ENCODE results near the gene FFAR4. TPM values are rescaled to one million over a fixed set of nuclear protein-coding genes. Genes with fewer than 3 reads are reported as not detected.

FFAR4 gene
- total RNA-seq, 2 donors from 2014 or later = not detected

DNA sequence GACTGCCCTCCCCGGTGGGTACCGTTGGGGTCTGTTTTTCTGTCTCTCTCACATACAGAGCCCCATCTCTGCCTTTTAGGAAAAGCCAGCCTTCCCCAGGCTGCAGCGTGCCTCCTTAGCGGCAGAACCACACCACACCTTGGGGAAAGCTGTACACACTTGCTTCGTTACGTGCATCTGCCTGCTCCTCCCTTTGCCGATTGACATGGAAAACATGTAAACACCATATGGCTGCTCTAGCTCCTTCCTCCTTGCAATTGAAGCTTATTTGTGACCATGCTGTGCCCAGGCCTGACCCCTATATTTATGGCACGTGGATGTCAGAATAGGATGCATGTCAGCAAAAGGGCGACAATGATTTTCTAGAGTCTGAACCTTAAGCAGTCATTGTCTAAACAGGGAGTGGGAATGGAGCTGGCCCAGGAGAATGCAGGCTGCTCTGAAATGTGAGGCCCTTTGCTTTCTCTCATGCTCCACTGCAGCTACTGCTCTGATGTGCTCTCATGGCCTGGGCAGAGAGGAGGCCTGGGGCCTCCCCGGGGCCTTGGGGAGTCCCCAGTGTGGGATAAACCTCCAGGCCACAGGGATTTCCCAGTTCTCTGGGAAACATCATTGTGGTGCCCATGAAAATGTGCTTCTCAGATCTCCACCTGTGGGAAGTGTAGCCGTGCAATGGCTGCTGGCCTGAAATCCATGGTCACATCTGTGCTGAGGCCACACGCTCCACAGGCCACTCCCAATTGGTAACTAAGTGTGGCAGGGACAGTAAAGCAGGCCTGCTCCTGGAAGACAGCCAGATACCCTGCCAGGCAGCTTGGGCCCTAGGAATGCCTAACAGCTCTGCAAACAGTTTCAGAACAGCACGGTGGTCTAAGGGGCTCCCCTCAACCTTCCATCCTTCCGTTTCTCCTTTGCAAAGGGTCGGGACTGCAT, 64.4 kb downstream of the FFAR4 start:
- no peaks in the 10 kb centered on the region for H3K9me3 Mint-ChIP-seq
- ATAC-seq (replicated peaks) = no peak
- no peak overlapping the region for H3K27ac Mint-ChIP-seq
- no peaks in the 10 kb centered on the region for H3K36me3 Mint-ChIP-seq (ENCODE audit: low read depth)
- peaks cover 10% of the 10 kb centered on the region for H3K27me3 Mint-ChIP-seq
- H3K4me3 Mint-ChIP-seq = no peak overlapping the region
- no peaks in the 10 kb centered on the region for H3K4me1 Mint-ChIP-seq

Other genes with a start within 250 kb of the FFAR4 start
- gene MYOF, start 84.3 kb upstream of the FFAR4 start, total RNA-seq = 10 to 100 TPM; 30.6 to 50.2 TPM
- 10 to 100 TPM; 47.8 to 73.8 TPM for gene CEP55, start 70.1 kb upstream of the FFAR4 start, total RNA-seq
- not detected for gene RBP4, start 34.6 kb downstream of the FFAR4 start, total RNA-seq
- not detected for gene PDE6C, start 45.9 kb downstream of the FFAR4 start, total RNA-seq
- gene FRA10AC1, start 135.9 kb downstream of the FFAR4 start, total RNA-seq = 10 to 100 TPM; 15.5 to 19.8 TPM
- gene LGI1, start 191.3 kb downstream of the FFAR4 start, total RNA-seq = not detected

Data from activated T-helper 17 cell treated with anti-CD3 and anti-CD28 coated beads, Interleukin-2, amount 50 U/mL, for 72 hours (primary cell).